Measurements from ENCODE around the gene SH2D2A.

DNA sequence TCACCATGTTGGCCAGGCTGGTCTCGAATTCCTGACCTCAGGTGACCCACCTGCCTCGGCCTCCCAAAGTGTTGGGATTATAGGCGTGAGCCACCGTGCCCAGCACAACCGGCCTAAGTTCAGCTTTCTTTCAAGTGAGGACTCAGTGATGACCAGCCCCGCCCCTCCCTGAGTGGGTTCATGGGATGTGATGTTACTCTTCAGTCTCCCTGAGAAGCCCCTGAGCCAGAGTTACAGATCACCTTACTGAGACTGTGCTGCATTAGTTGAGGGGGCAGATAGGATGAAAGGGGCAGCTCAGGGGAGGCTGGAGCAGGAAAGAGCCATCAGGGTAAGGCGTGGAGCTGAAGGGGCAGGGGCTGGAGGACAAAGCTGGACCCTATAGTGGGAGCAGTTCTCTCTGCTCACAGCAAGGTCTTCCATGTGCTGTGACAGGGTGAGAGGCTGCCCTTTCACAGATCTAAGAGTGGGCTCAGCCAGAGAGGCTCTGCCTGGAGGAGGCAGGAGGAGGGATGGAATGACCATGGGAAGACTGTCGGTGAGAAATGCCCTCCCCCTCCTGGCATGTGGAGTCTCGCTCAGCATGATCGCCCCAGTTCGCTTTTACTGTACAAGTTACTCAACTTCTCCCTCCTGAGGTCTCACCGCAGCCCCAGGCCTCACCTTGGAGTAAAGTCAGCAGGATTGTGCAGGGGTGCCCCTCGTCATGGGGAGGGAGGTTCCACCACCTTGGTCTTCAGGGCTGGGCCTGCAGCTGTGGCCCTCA is 13.4 kb downstream of the SH2D2A start:
- TF ChIP-seq, protein P1, sequence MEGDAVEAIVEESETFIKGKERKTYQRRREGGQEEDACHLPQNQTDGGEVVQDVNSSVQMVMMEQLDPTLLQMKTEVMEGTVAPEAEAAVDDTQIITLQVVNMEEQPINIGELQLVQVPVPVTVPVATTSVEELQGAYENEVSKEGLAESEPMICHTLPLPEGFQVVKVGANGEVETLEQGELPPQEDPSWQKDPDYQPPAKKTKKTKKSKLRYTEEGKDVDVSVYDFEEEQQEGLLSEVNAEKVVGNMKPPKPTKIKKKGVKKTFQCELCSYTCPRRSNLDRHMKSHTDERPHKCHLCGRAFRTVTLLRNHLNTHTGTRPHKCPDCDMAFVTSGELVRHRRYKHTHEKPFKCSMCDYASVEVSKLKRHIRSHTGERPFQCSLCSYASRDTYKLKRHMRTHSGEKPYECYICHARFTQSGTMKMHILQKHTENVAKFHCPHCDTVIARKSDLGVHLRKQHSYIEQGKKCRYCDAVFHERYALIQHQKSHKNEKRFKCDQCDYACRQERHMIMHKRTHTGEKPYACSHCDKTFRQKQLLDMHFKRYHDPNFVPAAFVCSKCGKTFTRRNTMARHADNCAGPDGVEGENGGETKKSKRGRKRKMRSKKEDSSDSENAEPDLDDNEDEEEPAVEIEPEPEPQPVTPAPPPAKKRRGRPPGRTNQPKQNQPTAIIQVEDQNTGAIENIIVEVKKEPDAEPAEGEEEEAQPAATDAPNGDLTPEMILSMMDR (IDR thresholded peaks at IDR 0.05), result no peak
- no peak for TF ChIP-seq EZH2 (IDR thresholded peaks at IDR 0.05; ENCODE audit: borderline replicate concordance, insufficient read depth, low read depth, low read length, poor library complexity, severe bottlenecking)

Data from B cell (primary cell).